Suppressor macrophage treated with lipopolysaccharide for 1 hour (primary cell): Measurements from ENCODE around the gene HADHB.
"Not testable (repeated sequence)": the region's sequence is repeated elsewhere in the genome, so short reads cannot be mapped to it uniquely, and the experiment has no call there.

Source experiments
- DNase-seq, 3 donors: peaks; one replicate each; pipeline ENCODE4 v3.0.0-alpha.2; 2020 to 2022

The HADHB gene

DNA sequence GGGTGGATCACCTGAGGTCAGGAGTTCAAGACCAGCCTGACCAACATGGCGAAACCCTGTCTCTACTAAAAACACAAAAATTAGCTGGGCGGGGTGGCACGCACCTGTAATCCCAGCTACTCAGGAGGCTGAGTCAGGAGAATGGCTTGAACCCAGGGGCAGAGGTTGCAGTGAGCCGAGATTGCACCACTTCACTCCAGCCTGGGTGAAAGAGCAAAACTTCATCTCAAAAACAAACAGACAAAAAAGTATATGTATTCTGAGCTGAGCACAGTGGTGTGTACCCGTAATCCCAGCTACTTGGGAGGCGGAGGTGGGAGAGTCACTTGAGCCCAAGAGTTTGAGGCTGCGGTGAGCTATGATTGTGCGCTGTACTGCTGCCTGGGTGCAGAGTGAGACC is 86.6 kb downstream of the HADHB start:
- DNase-seq: not testable (repeated sequence)

DNA sequence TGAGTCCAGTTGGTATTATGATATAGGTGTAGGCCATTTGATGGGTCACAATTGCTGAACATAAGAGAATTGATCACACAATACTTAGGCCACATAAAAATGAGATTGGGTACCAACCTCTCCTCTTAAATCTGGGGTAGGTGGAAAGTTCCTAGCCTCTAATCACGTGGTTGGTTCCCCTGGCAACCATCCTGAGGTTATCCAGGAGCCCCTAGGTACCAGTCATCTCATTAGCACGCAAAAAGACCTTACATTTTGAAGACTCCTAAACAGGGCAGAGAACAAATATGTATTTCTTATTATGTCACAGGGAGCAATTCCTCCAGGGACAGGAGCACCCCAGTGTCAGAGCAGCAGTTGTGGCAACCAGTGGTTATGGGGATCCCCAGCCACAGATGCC is 88.6 kb downstream of the HADHB start:
- no peak for DNase-seq

DNA sequence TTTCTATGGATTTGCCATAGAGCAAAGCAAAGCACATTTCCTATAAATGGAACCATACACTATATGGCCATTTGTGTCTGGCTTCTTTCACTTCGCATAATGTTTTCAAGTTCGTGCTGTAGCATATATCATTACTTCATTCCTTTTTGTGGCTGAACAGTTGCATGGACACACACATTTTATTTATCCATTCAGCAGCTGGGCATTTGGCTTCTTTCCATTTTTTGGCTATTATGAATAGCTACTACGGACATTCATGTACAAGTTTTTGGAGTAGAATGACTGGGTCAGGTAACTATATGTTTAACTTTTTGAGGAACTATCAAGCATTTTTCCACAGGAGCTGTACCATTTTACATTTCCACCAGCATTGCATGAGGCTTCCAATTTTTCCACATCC is 90.5 kb downstream of the HADHB start:
- DNase-seq: no peak

DNA sequence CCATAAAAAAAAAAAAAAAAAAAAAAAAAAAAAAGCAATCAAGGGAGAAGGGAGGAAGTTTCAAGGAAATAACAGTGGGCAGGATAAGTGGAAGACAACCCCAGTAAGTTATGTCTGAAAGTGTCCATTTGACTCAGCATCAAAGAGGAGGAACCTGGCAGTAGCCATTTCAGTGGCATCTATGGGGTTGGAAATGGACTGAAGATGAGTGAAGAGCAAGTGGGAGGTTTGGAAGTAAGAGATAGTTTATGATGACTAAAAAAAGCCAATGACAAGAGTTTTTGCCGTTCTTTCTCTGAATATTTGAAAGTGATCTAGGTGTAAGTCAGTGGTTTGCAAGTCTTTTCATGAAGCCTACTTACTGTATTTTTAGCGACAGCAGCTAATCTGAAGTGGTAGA is 92.0 kb downstream of the HADHB start:
- DNase-seq: no peak

DNA sequence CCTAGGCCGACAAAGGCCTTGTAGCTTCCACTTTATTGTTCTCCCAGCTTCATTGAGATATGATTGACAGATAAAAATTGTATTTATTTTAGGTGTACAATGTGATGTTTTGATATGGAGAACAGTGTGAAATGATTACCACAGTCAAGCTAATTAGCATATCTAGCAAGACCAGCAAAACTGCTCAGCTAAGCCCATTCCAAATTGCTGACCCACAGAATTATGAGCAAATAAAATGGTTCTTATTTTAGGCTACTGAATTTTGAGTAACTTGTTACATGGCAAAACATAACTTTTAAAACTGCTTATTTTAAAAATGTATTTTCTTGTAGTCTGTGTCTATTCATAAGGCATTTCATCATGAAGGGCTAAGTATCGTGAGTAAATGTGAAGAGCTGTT is 92.6 kb downstream of the HADHB start:
- DNase-seq: no peak
